Nephron (organoid): ENCODE data around the gene ID4.

Source experiments
- H3K27ac Mint-ChIP-seq, 3 experiments: 2 replicates each; pipeline ENCODE4 v1.8.0; 2020; ENCODE audit warnings: mixed read lengths in 3 of 3, mild to moderate bottlenecking in 2 of 3, moderate library complexity in 1 of 3
- H3K27me3 Mint-ChIP-seq: 2 replicates; pipeline ENCODE4 v1.8.0; 2021; ENCODE audit warnings: low read depth, mild to moderate bottlenecking, moderate library complexity, mixed read lengths
- H3K36me3 Mint-ChIP-seq: 2 replicates; pipeline ENCODE4 v1.8.0; 2020; ENCODE audit warnings: low read depth, mixed read lengths
- H3K4me1 Mint-ChIP-seq: 2 replicates; pipeline ENCODE4 v1.8.0; 2020; ENCODE audit warnings: mixed read lengths
- H3K4me3 Mint-ChIP-seq, 3 experiments: 2 replicates each; pipeline ENCODE4 v1.8.0; 2020; ENCODE audit warnings: mild to moderate bottlenecking in 3 of 3, mixed read lengths in 3 of 3, moderate library complexity in 2 of 3
- H3K9me3 Mint-ChIP-seq: 2 replicates; pipeline ENCODE4 v1.8.0; 2020; ENCODE audit warnings: mixed read lengths
- TF ChIP-seq, protein P1 (sequence below), 3 experiments: fragments of 200-600 bp; sonication (generic); IDR thresholded peaks; one replicate each; pipeline ENCODE4 v1.5.0; 2021; ENCODE audit warnings: antibody characterized with exemption in 3 of 3; ENCODE audit not compliant: unreplicated experiment in 3 of 3

Gene ID4

DNA sequence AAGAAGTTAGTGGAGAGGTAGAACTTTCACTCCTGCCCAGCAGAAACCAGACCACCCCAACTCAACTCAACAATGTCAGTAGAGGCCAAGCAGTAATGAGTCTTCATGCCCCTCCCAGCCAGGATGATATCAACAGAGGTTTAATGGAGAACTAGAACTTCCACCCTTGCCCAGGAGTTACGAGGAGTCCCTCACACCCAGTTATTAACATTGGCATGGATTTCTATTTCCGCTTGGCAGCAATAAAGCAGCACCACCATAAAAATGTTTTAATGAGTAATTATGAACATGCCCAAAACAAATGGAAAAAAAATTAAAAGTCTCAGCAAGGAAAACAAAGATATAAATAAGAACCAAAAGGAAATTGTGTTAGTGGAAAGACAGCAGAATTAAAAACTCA is 40.7 kb upstream of the ID4 start:
- Mint-ChIP-seq H3K36me3 (peaks cover 32% of the 10 kb centered on the region), H3K4me3 (no peak overlapping the region)

DNA sequence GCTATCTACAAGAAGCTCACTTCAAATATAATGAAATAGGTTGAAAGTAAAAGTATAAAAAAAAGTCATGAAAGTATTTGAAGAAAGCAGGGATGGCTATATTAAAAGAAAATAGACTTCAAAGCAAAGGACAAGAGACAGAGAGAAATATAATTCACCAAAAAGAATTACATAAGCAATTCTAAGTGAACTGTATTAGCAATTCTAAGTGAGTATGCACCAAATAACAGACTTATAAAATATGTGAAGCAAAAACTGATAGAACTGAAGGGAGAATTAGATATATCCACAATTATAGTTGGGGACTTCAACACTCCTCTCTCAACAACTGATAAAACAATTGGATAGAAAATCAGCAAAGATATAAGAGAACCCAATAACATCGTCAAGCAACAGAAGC is 38.8 kb upstream of the ID4 start:
- H3K27me3 Mint-ChIP-seq: no peaks in the 10 kb centered on the region
- peaks cover 19% of the 10 kb centered on the region for H3K4me1 Mint-ChIP-seq
- H3K9me3 Mint-ChIP-seq: peaks cover 25% of the 10 kb centered on the region
- peaks cover 43% of the 10 kb centered on the region for H3K36me3 Mint-ChIP-seq
- no peak overlapping the region for H3K4me3 Mint-ChIP-seq
- no peak overlapping the region for H3K27ac Mint-ChIP-seq
- TF ChIP-seq, protein P1, sequence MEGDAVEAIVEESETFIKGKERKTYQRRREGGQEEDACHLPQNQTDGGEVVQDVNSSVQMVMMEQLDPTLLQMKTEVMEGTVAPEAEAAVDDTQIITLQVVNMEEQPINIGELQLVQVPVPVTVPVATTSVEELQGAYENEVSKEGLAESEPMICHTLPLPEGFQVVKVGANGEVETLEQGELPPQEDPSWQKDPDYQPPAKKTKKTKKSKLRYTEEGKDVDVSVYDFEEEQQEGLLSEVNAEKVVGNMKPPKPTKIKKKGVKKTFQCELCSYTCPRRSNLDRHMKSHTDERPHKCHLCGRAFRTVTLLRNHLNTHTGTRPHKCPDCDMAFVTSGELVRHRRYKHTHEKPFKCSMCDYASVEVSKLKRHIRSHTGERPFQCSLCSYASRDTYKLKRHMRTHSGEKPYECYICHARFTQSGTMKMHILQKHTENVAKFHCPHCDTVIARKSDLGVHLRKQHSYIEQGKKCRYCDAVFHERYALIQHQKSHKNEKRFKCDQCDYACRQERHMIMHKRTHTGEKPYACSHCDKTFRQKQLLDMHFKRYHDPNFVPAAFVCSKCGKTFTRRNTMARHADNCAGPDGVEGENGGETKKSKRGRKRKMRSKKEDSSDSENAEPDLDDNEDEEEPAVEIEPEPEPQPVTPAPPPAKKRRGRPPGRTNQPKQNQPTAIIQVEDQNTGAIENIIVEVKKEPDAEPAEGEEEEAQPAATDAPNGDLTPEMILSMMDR (IDR thresholded peaks at IDR 0.05; ENCODE audit: unreplicated experiment in 3 of 3): no peak

More for the DNA sequence above, 40.7 kb upstream of the ID4 start:
- TF ChIP-seq, protein P1 (IDR thresholded peaks at IDR 0.05; ENCODE audit: unreplicated experiment in 3 of 3): no peak
- Mint-ChIP-seq H3K27me3 (no peaks in the 10 kb centered on the region), H3K4me1 (peaks cover 1% of the 10 kb centered on the region), H3K27ac (no peak overlapping the region), H3K9me3 (peaks cover 25% of the 10 kb centered on the region)

DNA sequence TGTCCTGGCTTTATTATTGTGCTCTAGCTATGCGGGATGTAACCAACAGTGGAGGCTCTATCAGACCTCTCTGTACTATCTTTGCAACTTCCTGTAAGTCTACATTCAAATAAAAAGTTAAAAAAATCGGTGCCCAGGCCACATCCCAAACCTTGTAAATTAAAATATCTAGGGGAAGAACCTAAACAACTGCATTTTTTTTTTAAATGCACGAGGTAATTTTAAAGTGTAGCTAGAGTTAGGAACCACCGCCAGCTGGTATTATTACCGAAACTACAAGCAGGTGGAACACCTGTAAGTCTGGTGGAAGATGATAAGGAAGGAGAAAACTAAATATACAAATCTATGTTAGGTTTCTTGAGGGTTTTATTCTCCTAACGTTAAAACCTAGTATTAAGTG is 34.5 kb upstream of the ID4 start:
- H3K4me3 Mint-ChIP-seq: peak overlapping the region; percentile 0 to 48 (median 21)
- peaks cover 28% of the 10 kb centered on the region for H3K36me3 Mint-ChIP-seq
- TF ChIP-seq, protein P1 (IDR thresholded peaks at IDR 0.05; ENCODE audit: unreplicated experiment in 3 of 3): no peak
- peaks cover 40% of the 10 kb centered on the region for H3K4me1 Mint-ChIP-seq
- no peaks in the 10 kb centered on the region for H3K27me3 Mint-ChIP-seq
- peaks cover 10% of the 10 kb centered on the region for H3K9me3 Mint-ChIP-seq
- peak overlapping the region; percentile 98 to 99 (median 98) for H3K27ac Mint-ChIP-seq

DNA sequence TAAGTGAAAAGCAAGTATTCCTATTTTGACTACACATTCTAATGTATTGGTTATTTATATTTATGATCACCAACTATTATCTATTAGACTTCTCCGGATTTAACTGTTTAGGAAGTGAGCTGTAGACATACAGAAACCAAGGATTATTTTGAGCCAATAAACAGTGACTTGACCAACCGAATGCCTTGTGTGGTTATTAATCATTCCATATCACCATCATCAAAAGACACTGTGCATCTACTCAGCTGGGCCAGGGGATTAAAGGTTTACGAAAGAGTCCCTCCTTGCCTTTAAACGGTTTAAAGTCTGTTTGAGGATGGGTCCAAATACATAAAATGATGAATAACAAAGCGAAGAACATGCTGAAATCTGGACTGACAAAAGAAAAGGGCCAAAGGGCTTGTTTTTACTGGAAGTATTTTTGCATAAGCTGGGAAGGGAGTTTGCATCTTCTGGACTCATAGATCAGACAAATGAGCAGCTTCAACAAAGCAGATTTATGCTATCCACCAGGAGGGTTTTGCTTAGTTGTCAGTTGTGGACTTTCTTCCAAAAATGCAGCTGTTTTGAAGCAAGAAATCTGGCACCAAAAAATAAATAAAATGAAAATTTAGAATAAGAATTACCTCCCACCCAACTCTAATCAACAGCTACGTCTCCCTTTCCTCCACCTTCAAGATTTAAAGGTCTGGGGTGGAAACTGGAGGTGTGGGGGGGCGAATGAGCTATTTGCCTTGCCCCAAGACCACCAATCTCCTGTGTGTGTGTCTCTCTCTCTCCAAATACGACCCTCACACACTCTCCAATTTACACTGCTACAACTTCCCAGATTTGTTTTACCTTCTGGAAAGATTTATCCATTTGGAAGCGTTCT is 33.6 kb upstream of the ID4 start:
- H3K27me3 Mint-ChIP-seq: no peaks in the 10 kb centered on the region
- peak overlapping the region; percentile 87 to 93 (median 91) for H3K4me3 Mint-ChIP-seq
- H3K4me1 Mint-ChIP-seq: peaks cover 40% of the 10 kb centered on the region
- TF ChIP-seq, protein P1 (IDR thresholded peaks at IDR 0.05; ENCODE audit: unreplicated experiment in 3 of 3): no peak
- H3K9me3 Mint-ChIP-seq: peaks cover 8% of the 10 kb centered on the region
- peak overlapping the region; percentile 98 to 99 (median 98) for H3K27ac Mint-ChIP-seq
- H3K36me3 Mint-ChIP-seq: peaks cover 22% of the 10 kb centered on the region

DNA sequence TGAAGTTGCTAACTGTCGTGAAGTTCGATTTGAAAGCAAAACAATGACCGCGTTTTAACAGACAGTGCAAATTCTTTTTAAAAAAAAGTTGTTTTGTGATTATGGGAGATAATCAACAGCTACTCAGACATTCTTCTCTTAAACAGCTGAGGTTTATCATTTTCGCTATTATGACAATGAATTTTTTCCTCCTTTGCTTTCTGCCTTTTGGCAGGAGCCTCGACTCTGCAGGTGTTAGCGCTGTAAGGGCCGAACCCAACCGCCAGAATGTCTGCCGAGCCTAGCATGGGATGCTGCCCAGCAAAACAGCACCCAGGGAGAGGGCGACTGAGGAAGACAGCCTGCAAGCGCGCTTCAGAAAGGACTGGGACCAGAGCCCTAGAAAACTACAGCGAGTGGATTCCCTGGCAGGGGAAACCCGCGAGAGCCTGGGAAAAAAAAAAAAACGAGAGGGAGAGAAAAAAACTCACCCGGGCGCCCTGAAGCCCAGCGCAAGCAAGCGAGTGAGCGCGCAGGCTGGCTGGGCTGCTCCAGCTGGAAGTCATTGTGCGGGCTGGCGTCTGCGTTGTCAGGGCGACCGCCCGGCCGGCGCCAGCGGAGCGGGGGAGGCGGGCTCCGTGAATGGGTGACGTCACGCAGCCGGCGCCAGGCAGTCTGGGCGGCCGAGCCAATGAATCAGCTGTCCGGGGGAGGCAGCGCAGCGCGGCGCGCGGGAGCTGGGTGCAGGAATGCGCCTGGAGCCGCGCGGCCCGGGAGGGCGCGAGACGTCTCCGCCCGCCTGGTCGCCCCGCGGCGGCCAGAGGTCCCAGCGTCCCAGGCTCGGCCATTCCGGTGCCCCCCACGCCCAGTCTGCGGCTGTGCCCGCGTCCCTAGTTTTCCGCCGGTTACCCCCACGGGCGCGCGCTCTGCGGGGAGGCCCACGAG is 32.7 kb upstream of the ID4 start:
- peak overlapping the region; percentile 87 to 93 (median 91) for H3K4me3 Mint-ChIP-seq
- TF ChIP-seq, protein P1 (IDR thresholded peaks at IDR 0.05; ENCODE audit: unreplicated experiment in 3 of 3): no peak
- H3K4me1 Mint-ChIP-seq: peaks cover 40% of the 10 kb centered on the region
- peaks cover 15% of the 10 kb centered on the region for H3K36me3 Mint-ChIP-seq
- H3K27ac Mint-ChIP-seq: peak overlapping the region; percentile 98 to 99 (median 99)
- H3K27me3 Mint-ChIP-seq: no peaks in the 10 kb centered on the region
- H3K9me3 Mint-ChIP-seq: peaks cover 2% of the 10 kb centered on the region
